ENCODE data around the gene DOK7. TPM values are rescaled to one million over a fixed set of nuclear protein-coding genes. Genes with fewer than 3 reads are reported as not detected.
A peak's percentile ranks its signal among the peaks of the same experiment; 100 is the strongest.

The DOK7 gene
- total and polyA plus RNA-seq, 4 donors: 0.13 to 0.84 (median 0.46) TPM

- peak overlapping the region; percentile 4 to 85 for H3K9ac ChIP-seq (ENCODE audit: low read depth in 1 of 2, low read length in 2 of 2)
- H3K27me3 ChIP-seq (ENCODE audit: control insufficient read depth in 4 of 4, insufficient read depth in 4 of 4, low read length in 3 of 4): no peaks in the 10 kb centered on the region
- H3K36me3 ChIP-seq (ENCODE audit: control insufficient read depth in 4 of 4, insufficient read depth in 3 of 4, low read depth in 1 of 4, low read length in 3 of 4): peaks cover 0 to 14% (median 6%) of the 10 kb centered on the region in 4 donors
- 36% methylated on average over 14 of the region's 14 CpGs for WGBS
- peaks cover 6 to 24% (median 14%) of the 10 kb centered on the region in 4 donors for H3K4me1 ChIP-seq (ENCODE audit: control insufficient read depth in 4 of 4, insufficient read depth in 4 of 4, low read length in 3 of 4)
- DNase-seq (ENCODE audit: low spot score): no peak
- no peaks in the 10 kb centered on the region for H3K9me3 ChIP-seq (ENCODE audit: control insufficient read depth in 4 of 4, low read length in 3 of 4)
- H3K4me3 ChIP-seq (ENCODE audit: low read depth in 1 of 3, low read length in 3 of 3): peak overlapping the region; percentile 37 to 57 (median 53)
- TF ChIP-seq HNF4A (conservative IDR thresholded peaks at IDR 0.05): no peak
- TF ChIP-seq ZBTB33 (IDR thresholded peaks at IDR 0.05): no peak
- TF ChIP-seq YY1 (IDR thresholded peaks at IDR 0.05): no peak
- no peak for TF ChIP-seq HNF4G (IDR thresholded peaks at IDR 0.05)
- TF ChIP-seq TAF1 (conservative IDR thresholded peaks at IDR 0.05): no peak
- TF ChIP-seq CTCF (IDR thresholded peaks at IDR 0.05; ENCODE audit: low read depth, low read length, missing input control): no peak
- TF ChIP-seq GABPA (IDR thresholded peaks at IDR 0.05 in 1 of 2, conservative IDR thresholded peaks at IDR 0.05 in 1 of 2): no peak
- TF ChIP-seq JUND (IDR thresholded peaks at IDR 0.05): no peak
- no peak for TF ChIP-seq ATF3 (IDR thresholded peaks at IDR 0.05)
- TF ChIP-seq RXRA (IDR thresholded peaks at IDR 0.05): no peak
- no peak for TF ChIP-seq FOXA2 (IDR thresholded peaks at IDR 0.05)
- H3K27ac ChIP-seq (ENCODE audit: low read depth in 1 of 2, low read length in 2 of 2): peak overlapping the region; percentile 89 to 90
These were observed 20.6 kb upstream of the DOK7 start for GRCh38 chr4:3442460-3442958.

GRCh38 chr4:3442959-3443749, 20.0 kb upstream of the DOK7 start:
- Histone ChIP-seq H3K27me3 (ENCODE audit: control insufficient read depth in 4 of 4, insufficient read depth in 4 of 4, low read length in 3 of 4) (no peaks in the 10 kb centered on the region), H3K4me1 (ENCODE audit: control insufficient read depth in 4 of 4, insufficient read depth in 4 of 4, low read length in 3 of 4) (peaks cover 6 to 24% (median 14%) of the 10 kb centered on the region in 4 donors), H3K36me3 (ENCODE audit: control insufficient read depth in 4 of 4, insufficient read depth in 3 of 4, low read depth in 1 of 4, low read length in 3 of 4) (peaks cover 0 to 16% (median 6%) of the 10 kb centered on the region in 4 donors), H3K9me3 (ENCODE audit: control insufficient read depth in 4 of 4, low read length in 3 of 4) (no peaks in the 10 kb centered on the region), H3K27ac (ENCODE audit: low read depth in 1 of 2, low read length in 2 of 2) (peak overlapping the region; percentile 89 to 90), H3K9ac (ENCODE audit: low read depth in 1 of 2, low read length in 2 of 2) (peak overlapping the region; percentile 4 to 85), H3K4me3 (ENCODE audit: low read depth in 1 of 3, low read length in 3 of 3) (peak overlapping the region; percentile 37 to 57 (median 53))
- DNase-seq (ENCODE audit: low spot score): peak; percentile 75
- TF ChIP-seq FOXA1 (IDR thresholded peaks at IDR 0.05) (no peak), TAF1 (conservative IDR thresholded peaks at IDR 0.05) (no peak), HNF4G (IDR thresholded peaks at IDR 0.05) (no peak), REST (IDR thresholded peaks at IDR 0.05) (no peak), RAD21 (IDR thresholded peaks at IDR 0.05) (peak; percentile 92 to 97), NR2F2 (IDR thresholded peaks at IDR 0.05) (no peak), MAX (IDR thresholded peaks at IDR 0.05) (no peak), YY1 (IDR thresholded peaks at IDR 0.05) (peak; percentile 59), SP1 (IDR thresholded peaks at IDR 0.05) (no peak), FOXA2 (IDR thresholded peaks at IDR 0.05) (no peak), CTCF (IDR thresholded peaks at IDR 0.05; ENCODE audit: low read depth, low read length, missing input control) (peak; percentile 91), ZBTB33 (IDR thresholded peaks at IDR 0.05) (no peak), JUND (IDR thresholded peaks at IDR 0.05) (no peak), RXRA (IDR thresholded peaks at IDR 0.05) (no peak)
- WGBS: 21% methylated on average over 36 of the region's 36 CpGs
